Dermis blood vessel endothelial cell (primary cell): ENCODE data around the gene PERP. TPM values are rescaled to one million over a fixed set of nuclear protein-coding genes. Genes with fewer than 3 reads are reported as not detected.
"Not testable (repeated sequence)": the region's sequence is repeated elsewhere in the genome, so short reads cannot be mapped to it uniquely, and the experiment has no call there.

Experiments used
- DNase-seq: peaks from one replicate; pipeline ENCODE4 v3.0.0; 2010
- total RNA-seq: library from RNA; depleted of rRNA; stranded (reverse); fragments of >200 nt; gene quantifications from 2 replicates; pipeline ENCODE4 v1.2.3, GENCODE V29; 2014

The PERP gene
- total RNA-seq, result 18.5 and 24.8 TPM in 2 replicates

DNA sequence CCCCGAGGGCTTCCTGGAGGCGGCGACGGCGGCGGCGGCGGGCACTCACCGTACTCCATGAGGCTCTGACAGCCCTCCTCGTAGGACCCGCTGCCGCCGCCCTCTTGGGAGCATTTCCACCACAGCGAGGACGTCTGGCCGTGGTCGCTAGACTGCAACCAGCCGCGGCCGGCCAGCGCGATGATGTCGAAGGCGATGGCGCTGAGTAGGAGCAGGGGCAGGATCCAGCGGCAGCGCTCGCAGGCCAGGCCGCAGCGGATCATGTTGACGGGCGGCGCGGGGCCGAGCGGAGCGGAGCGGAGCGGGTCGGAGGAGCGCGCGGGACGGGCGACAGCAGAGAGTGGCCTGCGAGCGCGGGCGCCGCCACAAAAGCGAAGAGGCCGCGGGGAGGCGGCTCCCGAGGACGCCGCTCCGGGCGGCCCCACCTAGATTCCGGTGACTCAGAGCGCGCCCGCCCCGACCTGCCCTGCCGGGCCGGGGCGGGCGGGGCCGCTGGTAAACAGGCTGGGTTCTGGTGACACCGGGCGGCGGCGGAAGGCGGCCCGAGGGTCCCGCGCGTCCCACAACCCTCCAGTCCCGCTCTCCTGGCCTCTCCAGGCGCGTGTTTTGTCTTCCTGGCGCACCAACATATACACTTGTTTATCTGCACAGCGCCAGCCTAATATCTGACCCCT, at the start of gene PERP:
TSS of gene PERP (minus strand) at position 342 of the 674 bp plus-strand sequence. CDS start at position 263, 79 bp downstream.
- DNase-seq, result peak; percentile 55

DNA sequence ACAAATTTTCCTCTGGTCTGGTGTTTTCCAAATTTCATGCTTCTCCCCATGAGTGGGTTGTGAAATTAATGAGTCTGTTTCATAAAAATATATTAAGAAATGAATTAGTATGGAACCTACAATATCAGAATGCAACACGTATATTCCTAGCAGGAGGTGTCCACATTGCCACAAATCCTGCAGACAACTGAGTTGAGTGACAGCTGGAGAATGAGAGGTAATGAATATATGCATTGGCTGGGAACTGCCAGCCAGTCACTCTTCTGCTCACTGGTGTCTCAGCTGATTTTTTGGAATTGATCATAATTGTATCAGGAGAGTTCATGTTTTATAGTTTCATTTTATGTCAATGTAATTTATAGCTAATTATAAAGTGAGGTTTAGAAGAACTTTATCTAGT, 48.2 kb upstream of the PERP start:
- DNase-seq, result no peak

DNA sequence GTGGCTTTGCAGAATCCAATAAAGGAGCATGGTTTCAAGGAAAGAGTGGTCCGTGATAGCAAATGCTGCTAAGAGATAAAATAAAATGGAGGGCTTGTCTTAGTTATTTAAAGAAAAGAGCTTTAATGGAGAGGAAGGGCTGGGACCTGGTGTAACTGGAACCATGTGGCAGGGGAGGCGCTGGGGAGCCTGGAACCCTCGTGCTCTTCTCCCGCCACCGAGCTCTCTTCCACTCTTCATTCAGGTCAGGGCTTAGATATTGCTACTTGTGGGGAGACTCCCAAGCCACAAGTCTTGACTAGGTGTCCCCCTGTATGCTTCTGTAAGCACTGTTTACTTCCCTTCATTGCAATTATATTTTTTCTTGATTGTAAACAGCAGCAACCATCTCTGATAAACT, 39.3 kb upstream of the PERP start:
- DNase-seq, result no peak

DNA sequence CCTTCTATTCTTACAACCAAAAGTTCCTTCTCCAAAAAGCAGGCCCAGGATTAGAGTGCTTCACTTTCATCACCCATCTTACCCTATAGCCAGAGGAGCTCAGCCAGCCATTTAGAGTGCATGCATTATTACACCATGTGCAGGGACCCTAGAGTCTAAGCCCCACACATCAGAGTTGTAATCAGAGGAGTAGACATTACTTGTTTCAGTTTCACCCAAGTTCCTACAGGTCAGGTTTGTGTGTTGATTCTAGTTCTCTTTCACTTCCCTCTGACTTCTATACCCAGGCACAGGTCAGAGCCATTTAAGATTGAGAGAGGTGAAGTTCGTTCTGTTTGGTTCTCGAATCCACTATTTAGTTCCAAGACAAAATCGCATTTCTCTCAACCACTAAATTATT, 38.2 kb upstream of the PERP start:
- no peak for DNase-seq

DNA sequence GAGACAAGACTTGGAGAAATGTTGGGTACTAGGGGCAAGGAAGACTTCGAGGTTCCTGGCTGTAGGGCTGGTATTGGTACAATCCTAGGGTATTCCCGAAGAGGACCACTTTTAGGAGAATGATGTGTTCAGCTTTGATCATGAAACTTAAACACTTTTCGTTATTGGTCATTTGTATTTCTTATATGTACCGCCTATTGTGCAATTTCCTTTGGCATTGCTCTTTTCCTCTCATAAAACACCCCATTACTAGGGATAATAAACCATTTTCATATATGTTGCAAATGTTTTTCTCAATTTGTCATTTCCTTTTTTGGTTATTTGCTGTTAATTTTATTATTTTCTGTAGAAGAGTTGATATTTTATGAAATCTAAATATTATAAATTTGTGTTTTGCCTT, 35.6 kb upstream of the PERP start:
- no peak for DNase-seq

DNA sequence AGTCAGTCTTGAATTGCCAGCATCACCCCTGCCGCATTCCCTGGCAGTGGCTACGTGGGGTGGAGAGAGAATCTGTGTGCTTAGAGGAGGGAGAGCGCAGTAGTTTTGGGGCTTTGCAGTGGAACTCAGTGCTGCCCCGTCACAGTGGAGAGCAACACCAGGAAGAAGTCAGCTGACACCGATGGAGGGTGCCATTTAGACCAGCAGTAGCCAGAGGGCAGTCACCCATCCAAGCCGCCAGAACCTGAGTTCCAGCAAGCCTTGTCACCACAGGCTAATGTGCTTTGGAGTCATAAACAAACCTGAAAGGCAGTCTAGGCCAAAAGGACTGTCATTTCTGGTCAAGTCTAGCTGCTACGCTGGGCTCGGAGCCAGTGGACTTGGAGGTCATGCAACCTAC, 22.0 kb upstream of the PERP start:
- no peak for DNase-seq

DNA sequence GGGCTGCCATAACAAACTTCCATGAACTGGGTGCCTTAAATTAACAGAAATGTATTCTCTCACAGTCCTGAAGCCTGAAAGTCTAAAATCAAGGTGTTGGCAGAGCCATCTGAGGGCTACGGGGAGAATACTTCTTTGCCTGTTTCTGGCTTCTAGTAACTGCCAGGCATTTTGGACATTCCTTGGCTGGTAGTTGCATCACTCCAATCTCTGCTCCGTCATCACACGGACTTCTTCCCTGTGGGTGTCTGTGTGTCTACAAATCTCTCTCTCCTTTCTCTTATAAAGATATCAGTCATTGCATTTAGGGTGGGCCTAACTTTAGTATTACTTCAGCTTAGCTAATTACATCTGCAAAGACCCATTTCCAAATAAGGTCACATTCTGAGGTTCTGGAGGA, 20.9 kb upstream of the PERP start:
- no peak for DNase-seq

DNA sequence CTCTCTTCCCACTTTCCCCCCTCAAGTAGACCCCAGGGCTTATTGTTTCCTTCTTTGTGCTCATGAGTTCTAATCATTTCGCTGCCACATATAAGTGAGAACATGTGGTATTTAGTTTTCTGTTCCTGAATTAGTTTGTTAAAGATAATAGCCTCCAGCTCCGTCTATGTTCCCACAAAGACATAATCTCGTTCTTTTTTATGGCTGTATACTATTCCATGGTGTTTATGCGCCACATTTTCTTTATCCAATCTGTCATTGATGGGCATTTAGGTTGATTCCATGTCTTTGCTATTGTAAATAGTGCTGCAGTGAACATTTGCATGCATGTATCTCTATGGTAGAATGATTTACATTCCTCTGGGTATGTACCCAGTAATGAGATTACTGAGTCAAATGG, 16.9 kb upstream of the PERP start:
- DNase-seq, result no peak

DNA sequence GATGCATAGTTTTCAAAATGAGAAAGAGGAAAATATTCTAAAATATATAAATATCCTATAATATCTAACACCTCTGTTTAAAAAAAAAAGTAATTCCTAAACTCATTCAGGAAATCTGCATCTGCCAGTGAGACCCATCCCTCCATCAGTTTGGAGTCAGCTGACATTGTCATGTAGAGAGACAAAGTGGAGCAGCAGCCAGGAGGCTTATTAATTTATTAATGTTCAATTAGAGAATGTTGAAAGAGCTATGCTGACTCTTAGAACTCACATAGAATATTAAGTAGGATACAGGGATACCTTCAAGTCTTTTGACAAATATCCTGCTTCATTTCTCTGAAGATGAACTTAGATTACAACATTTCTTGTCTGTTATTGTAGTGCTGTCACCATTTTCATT, 12.8 kb upstream of the PERP start:
- DNase-seq, result no peak

DNA sequence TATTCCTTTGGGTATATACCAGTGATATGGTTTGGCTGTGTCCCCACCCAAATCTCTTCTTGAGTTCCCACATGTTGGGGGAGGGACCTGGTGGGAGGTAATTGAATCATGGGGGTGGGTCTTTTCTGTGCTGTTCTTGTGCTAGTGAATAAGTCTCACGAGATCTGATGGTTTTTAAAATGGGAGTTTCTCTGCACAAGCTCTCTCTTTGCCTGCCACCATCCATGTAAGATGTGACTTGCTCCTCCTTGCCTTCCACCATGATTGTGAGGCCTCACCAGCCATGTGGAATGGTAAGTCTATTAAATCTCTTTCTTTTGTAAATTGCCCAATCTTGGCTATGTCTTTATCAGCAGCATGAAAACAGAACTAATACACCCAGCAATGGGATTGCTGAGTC, 12.0 kb upstream of the PERP start:
- DNase-seq, result not testable (repeated sequence)

DNA sequence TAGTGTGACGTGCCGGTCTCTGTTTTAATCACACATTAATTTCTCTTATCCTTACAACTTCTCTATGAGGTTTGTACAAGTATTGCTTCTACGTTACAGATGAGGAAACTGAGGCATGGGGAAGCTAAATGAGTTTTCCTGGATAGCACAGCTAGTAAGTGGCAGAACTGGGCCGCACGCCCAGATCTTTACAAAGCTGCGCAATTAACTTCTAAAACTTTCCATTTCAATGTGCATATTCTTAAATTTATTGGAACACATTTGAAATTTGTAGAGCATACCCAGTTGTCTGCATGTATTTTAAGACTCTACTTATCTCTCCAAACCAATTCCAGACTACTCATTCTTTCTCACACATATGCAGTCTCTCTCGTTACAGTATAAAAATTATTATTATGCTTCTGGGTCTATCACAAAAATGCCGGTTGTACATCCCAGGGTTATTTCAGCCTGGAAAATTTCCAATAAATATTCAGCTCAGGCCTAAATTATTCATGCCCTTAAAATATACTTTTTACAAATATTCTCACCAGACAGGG, 10.2 kb upstream of the PERP start:
- DNase-seq, result no peak

DNA sequence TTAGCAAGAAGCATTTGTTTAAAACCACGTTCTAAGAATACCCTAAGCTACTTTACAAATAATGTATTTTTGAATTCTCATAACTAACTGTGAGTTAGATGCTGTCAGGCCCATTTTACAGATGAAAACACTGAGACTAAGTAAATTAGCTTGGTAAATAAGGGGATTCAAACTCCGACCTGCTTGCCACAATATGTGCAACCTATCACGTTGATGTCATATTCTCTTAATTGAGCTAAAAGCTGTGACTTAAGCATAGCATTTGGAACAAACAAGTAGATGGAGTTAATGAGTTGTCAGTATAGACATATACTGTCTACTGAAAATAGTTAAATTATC, 9.4 kb upstream of the PERP start:
- no peak for DNase-seq

DNA sequence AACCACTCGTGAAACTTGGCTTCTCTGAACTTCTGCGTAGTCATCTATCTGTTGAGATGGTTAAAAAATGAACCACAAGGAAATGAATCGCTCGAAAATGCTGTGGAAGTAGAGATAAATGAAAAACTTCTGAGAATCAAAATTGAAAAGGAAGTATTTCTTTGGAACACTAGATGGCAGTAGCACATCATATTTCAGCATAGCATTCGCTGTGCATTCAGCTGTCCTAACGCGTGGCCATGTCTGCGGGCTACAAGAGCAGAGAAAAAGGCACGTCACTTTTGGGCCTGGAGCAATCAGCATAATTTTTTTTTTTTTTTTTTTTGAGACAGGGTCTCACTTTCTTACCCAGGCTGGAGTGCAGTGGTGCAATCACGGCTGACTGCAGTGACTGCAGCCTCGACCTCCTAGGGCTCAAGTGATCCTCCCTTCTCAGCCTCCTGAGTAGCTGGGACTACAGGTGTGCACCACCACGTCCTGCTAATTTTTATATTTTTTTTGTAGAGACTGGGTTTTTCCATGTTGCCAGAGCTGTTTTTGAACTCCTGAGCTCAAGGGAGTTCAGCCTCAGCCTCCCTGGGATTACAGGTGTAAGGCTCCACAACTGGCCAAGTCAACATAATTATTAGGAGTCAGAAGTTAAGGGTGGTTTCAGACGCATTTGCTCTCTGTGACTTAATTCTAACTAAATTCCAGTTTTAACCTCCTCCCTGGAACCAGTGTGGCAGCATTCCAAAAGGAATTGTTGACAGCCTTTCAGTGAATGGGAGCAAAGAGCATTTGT, 8.8 kb upstream of the PERP start:
- DNase-seq, result peak; percentile 84

DNA sequence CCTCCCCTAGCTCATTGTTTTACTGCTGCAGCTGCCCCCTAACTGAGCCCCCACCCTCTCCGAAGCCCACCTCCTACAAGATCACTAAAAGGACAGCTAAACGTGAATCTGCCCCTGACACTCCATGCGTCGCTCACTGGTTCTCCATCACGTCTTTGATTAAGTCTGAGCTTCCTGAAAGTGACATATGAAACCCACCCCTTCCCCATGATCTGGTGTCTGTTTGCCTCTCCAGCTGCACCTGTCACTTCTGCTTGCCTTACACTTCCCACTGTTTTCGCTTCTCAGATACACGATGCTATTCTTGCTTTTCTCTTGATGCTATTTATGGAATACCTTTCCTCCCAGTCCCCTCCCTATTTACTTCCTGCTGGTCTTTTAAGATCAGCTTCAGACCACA, 8.0 kb upstream of the PERP start:
- DNase-seq, result no peak

DNA sequence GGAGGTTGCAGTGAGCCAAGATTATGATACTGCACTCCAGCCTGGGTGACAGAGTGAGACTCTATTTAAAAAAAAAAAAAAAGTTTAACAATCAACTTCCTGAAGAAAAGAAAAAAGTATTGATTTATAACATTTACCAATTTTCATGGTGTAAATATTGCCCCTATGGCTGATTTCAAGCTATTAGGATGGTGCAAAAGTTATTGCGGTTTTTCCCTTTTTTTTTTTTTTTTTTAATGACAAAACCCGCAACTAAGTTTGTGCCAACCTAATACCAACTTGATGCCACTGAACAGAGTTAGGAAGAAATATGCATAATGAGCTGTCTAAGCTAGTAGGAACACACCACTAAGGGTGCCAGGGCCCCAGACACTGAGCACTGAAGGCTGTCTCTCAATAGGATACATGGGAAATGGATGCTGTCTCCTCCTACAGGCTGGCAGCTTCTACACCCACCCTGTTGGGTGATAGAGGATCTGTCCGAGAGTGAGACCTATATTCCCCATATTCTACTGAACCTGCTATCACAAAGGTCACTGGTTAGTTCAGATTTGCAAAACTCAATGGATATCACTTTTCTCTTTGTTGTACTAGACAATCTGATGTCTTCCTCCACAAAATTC, 6.5 kb upstream of the PERP start:
- DNase-seq, result no peak

DNA sequence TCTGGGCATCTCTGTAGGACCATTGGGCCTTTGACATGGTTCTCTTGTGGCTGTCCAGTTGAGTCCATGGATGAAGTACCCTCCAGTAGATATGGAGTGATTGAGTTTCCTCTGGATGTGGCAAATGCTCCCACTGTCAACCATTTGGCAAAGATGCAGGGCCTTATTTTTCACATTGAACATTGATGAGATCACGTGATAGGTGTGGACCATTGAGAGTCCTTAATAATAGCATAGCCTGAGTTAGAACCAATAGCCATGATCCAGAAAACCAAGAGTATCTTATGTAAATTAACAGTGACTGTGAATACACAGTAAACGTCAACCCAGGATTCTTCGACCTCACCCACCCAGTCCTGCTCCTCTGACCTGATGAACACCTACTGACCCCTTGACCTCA, 3.0 kb upstream of the PERP start:
- DNase-seq, result no peak

DNA sequence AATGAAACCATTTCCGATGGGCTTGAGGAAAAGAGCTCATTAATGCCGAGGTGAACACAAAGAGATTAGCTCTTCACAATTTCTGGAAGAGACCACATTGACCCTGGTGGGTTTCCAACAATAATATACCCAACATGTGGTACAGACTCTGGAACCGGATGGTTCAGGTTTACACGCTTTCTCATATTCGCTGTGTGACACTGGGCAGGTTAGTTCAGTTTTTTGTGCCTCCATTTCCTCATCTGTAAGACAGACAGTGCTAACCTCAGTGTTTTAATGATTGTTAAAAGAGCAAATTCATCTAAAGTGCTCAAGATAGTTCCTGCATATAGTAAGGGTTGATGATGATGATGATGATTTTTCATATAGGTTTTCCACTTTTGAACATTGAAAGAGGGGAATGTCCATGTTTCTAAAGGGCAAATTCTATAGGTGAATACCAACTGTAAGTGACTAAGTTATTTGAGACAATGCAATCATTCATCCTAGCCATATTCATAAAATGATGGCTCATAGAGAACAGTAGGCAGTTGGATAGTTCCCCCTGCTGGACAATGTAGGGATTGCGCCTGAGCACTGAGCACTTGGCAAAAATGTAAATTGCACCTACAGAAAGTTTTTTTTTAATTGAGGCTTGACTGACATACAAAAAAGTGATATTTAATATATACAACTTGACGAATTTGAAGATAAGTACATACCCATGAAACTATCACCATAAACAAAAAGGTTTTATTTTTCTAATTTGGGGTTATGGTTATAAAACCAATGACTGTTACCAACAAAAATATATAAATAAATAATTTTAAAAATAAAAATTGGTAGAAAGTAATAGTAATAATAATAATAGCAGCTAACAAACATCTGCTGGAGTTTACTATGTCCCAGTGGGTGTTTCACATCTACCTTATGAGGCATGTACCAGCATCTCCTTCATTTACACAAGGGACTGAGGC, 2.1 kb upstream of the PERP start:
- DNase-seq, result peak; percentile 88

DNA sequence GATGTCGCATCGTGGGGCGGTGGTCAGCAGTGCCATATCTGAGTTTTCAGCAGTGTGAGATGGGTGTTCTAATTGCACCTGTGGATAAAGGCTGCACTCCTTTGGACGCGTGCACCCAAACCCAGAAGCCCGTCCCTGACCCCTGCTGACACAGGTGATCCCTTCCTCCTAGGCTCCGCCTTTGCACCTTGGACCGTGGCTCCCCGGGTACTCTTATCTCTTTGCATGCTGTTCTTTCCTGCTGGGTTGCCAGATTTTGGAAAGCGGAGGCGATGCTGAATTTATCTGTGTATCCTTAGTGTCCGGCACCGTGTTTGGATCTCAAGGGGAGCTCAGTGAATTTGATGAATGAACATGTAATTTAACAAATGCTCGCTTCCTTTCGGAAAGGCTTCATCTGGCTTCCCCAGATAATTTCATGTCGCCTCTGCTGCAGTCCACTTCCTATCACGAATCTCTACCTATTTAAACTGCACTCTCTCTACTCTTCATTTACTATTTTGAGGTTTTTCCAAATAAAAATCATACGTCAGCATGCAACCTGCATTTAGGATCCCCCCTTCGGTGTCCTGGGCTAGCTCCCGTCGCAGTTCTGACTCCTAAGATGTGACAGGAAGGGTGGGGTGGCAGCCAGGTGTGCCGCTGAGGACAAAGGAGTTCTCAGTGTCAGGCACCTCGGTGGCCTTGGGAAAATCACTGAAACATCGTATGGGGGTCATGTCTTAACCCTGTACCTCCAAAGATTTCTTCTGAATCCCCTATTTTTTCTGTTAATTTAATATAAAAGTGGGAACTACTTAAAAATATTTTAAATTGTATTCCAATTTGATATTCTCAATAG, 753 bp upstream of the PERP start:
- DNase-seq, result no peak

DNA sequence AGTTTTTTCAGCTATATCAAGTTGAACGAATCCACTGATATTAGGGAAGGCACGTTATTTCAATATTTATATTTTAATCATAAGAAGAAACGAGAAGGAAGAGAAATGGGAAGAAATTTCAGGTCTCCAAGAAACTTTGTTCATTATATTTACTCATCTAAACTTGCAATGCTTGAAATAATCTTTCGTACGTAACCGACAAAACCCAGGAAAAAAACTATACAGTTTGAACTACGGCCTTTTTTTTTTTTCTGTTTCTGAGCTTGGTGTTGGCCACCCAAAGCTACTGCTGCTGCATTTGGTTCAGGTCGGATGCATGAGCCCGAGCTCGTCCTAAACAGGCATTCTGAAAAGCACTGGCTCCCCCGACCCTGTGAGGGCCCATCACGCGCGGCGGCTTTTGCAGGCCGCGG, 548 bp downstream of the PERP start:
- no peak for DNase-seq

DNA sequence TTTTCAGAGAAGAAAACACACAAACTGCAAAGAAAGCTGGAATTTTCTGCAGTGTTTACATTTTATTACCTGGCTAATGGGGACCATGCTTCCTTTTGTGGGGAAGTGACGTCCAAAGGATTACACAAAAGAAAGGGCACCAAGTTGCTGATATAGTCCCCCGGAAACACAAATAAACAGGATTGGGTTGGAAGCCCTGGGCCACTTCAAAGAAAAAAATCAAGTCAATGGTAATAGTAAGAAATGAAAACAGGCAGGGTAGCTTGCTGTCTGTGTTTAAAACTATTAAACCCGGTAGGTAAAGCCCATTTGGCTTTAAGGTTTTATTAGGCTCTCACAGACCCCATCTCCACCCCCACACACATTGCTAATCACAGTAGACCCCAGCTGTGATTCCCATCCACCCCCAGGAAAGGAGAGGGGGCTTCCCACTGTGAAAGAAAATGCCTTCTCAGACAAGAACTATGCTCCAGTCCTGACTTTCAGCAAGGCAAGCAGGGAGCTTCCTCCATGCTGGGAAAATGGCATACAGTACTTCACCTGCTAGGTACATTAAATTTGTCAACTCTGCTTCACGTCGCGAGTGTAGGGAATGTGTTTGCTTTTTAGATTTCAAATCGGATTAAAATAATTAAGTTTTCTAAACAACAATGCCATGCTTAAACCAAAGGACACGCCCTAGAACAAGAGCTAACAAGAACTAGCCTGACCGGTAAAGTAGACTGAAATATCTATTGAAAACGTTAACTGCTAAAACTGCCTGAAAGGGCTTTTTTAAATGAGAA, 1.1 kb downstream of the PERP start:
- DNase-seq, result peak; percentile 35

DNA sequence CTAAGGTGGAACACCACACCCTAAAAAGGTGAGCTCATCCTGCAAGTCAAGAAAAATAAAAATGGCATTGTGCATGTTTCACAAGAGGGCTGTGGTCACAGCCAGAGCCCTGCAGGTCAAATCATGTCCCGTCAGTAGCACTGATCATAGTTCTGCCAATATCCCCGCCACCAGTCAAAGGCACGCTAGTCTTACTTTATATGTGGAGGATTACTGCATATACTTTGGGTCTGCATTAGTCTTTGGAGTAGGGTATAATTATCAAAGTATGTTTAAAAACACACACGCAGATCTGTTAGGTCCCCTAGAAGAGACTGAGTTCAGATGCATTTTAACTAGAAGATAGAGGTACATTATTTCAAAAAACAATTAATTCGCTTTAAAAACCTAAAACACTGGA, 1.8 kb downstream of the PERP start:
- DNase-seq, result no peak
